PC-3 (cell line): ENCODE results near the gene AMD1. TPM values are rescaled to one million over a fixed set of nuclear protein-coding genes. Genes with fewer than 3 reads are reported as not detected.

Source experiments
- ATAC-seq: fragments of 200-7000 bp; cut with Tn5 transposase; 2 replicates; pipeline ENCODE4 v1.9.1; 2020; ENCODE audit warnings: mild to moderate bottlenecking, moderate library complexity
- BruUV-seq: library from RNA; stranded (reverse); fragments of 400-500 nt; replicated peaks from 2 replicates; lab custom pipeline; 2021; lab: Mats Ljungman, UMichigan
- CTCF ChIA-PET: fragments of 300-600 bp; sonication (Branson Sonifier 250); formaldehyde crosslinking; loops from one replicate; lab custom pipeline; 2022; ENCODE audit warnings: antibody characterized with exemption; lab: Charles Lee
- POLR2A ChIA-PET: fragments of 300-600 bp; sonication (Branson Sonifier 250); formaldehyde crosslinking; loops from one replicate; lab custom pipeline; 2022; ENCODE audit warnings: antibody characterized with exemption; ENCODE audit not compliant: unreplicated experiment; lab: Charles Lee
- DNase-seq: peaks from one replicate; pipeline ENCODE4 v3.0.0-alpha.2; 2015
- H2AFZ ChIP-seq: fragments of 300-600 bp; sonication (generic); 2 replicates; pipeline ENCODE4 v1.6.0; 2016; ENCODE audit warnings: antibody characterized with exemption, low read length
- H3F3A ChIP-seq: fragments of 300-600 bp; sonication (generic); one replicate; pipeline ENCODE4 v1.6.0; 2017; ENCODE audit warnings: antibody characterized with exemption, low read length, control low read depth, mild to moderate bottlenecking; ENCODE audit not compliant: unreplicated experiment
- H3K27ac ChIP-seq: fragments of 300-600 bp; sonication (generic); 2 replicates; pipeline ENCODE4 v1.5.1; 2016; ENCODE audit warnings: mild to moderate bottlenecking, low read length
- H3K27me3 ChIP-seq: fragments of 300-600 bp; sonication (generic); 2 replicates; pipeline ENCODE4 v1.6.1; 2016; ENCODE audit warnings: low read length, mixed read lengths
- H3K36me3 ChIP-seq: fragments of 300-600 bp; sonication (generic); 2 replicates; pipeline ENCODE4 v1.6.1; 2016; ENCODE audit warnings: low read depth, mixed run types, low read length, mixed read lengths
- H3K4me1 ChIP-seq: fragments of 300-600 bp; sonication (generic); 2 replicates; pipeline ENCODE4 v1.5.1; 2016; ENCODE audit warnings: low read length; ENCODE audit not compliant: insufficient read depth
- H3K4me2 ChIP-seq: fragments of 300-600 bp; sonication (generic); 2 replicates; pipeline ENCODE4 v1.6.0; 2016; ENCODE audit warnings: low read length
- H3K4me3 ChIP-seq: fragments of 300-600 bp; sonication (generic); 2 replicates; pipeline ENCODE4 v1.5.1; 2016; ENCODE audit warnings: mild to moderate bottlenecking, low read length, mixed read lengths
- H3K79me2 ChIP-seq: fragments of 300-600 bp; sonication (generic); 2 replicates; pipeline ENCODE4 v1.6.1; 2017; ENCODE audit warnings: low read length, mixed read lengths
- H3K9ac ChIP-seq: fragments of 300-600 bp; sonication (generic); 2 replicates; pipeline ENCODE4 v1.6.0; 2016; ENCODE audit warnings: mild to moderate bottlenecking, low read length
- H3K9me2 ChIP-seq: fragments of 300-600 bp; sonication (generic); replicated peaks from 2 replicates; pipeline ENCODE4 v1.6.1; 2016; ENCODE audit warnings: mixed run types, low read length, mixed read lengths
- H3K9me3 ChIP-seq: fragments of 300-600 bp; sonication (generic); 2 replicates; pipeline ENCODE4 v1.6.1; 2016; ENCODE audit warnings: low read length, mixed read lengths
- H4K20me1 ChIP-seq: fragments of 300-600 bp; sonication (generic); 2 replicates; pipeline ENCODE4 v1.6.1; 2016; ENCODE audit warnings: low read length, mixed read lengths
- CTCF ChIP-seq: fragments of 300-600 bp; sonication (generic); conservative IDR thresholded peaks from 2 replicates; pipeline ENCODE4 v1.5.1; 2017; ENCODE audit warnings: antibody characterized with exemption, low read depth, mild to moderate bottlenecking, low read length
- EZH2 ChIP-seq: fragments of 300-600 bp; sonication (generic); IDR thresholded peaks from one replicate; pipeline ENCODE4 v1.6.1; 2017; ENCODE audit warnings: antibody characterized with exemption, mild to moderate bottlenecking, low read length; ENCODE audit not compliant: unreplicated experiment
- EZH2phosphoT487 ChIP-seq: fragments of 300-600 bp; sonication (generic); IDR thresholded peaks from 2 replicates; pipeline ENCODE4 v1.6.1; 2018; ENCODE audit warnings: mild to moderate bottlenecking, antibody characterized with exemption, low read length, borderline replicate concordance
- intact Hi-C: fragments of 100-400 bp; cut with micrococcal nuclease; formaldehyde crosslinking; loops from 2 replicates; pipeline ENCODE4 v1.9.0; 2023
- total RNA-seq: library from RNA; depleted of rRNA; stranded (reverse); fragments of >200 nt; gene quantifications from 2 replicates; pipeline ENCODE4 v1.2.3, GENCODE V29; 2014

The AMD1 gene
- total RNA-seq, 1 experiment from 2014 or later: 72.5 TPM

- TF ChIP-seq EZH2 (no peak), EZH2phosphoT487 (no peak), CTCF (no peak)
- Histone ChIP-seq H3K36me3 (no peaks in the 10 kb centered on the region; the same call in none of the 2 replicates), H3K4me2 (no peak overlapping the region), H3K9me3 (no peaks in the 10 kb centered on the region), H3K27ac (no peak overlapping the region), H2AFZ (no peak overlapping the region), H4K20me1 (peaks cover 100% of the 10 kb centered on the region), H3K9ac (no peak overlapping the region), H3K79me2 (peaks cover 100% of the 10 kb centered on the region), H3K9me2 (no peaks in the 10 kb centered on the region), H3F3A (no peaks in the 10 kb centered on the region), H3K4me1 (peaks cover 42% of the 10 kb centered on the region), H3K27me3 (no peaks in the 10 kb centered on the region), H3K4me3 (no peak overlapping the region)
- DNase-seq: no peak
- no peak for ATAC-seq
- intact Hi-C loops: no loop called here
- POLR2A ChIA-PET: interaction anchor here (0.6 to 0.7 kb wide), 2 partner anchors 36 to 209 kb away, joined by 3 to 4 read pairs; no protein-coding TSS in a partner anchor
- BruUV-seq: no TSS peak
- CTCF ChIA-PET: no interaction called here
These were observed 8.4 kb downstream of the AMD1 start for GRCh38 chr6:110882824-110883554.

GRCh38 chr6:110884321-110884720 lies 9.7 kb downstream of the AMD1 start:
- no TSS peak for BruUV-seq
- Histone ChIP-seq H3K9me2 (no peaks in the 10 kb centered on the region), H3K4me2 (no peak overlapping the region), H3K9me3 (no peaks in the 10 kb centered on the region), H3K79me2 (peaks cover 100% of the 10 kb centered on the region), H3K27ac (no peak overlapping the region), H3K4me3 (no peak overlapping the region), H3F3A (no peaks in the 10 kb centered on the region), H3K27me3 (no peaks in the 10 kb centered on the region), H3K9ac (no peak overlapping the region), H4K20me1 (peaks cover 99% of the 10 kb centered on the region), H3K36me3 (peaks cover 8% of the 10 kb centered on the region), H2AFZ (no peak overlapping the region), H3K4me1 (peaks cover 35% of the 10 kb centered on the region)
- ChIA-PET POLR2A (no interaction called here), CTCF (interaction anchor here (0.5 kb wide), 1 partner anchor 14 kb away, joined by 7 read pairs; no protein-coding TSS in a partner anchor)
- intact Hi-C loops: no loop called here
- DNase-seq (no peak), ATAC-seq (no peak)
- TF ChIP-seq EZH2phosphoT487 (no peak), EZH2 (no peak), CTCF (no peak)

- Histone ChIP-seq H4K20me1 (peaks cover 97% of the 10 kb centered on the region), H3K4me2 (no peak overlapping the region), H3K27me3 (no peaks in the 10 kb centered on the region), H3K4me1 (peaks cover 23% of the 10 kb centered on the region), H3K9ac (no peak overlapping the region), H3K4me3 (no peak overlapping the region), H3K27ac (no peak overlapping the region), H3K36me3 (peaks cover 18% of the 10 kb centered on the region), H3K79me2 (peaks cover 100% of the 10 kb centered on the region), H2AFZ (no peak overlapping the region), H3K9me2 (no peaks in the 10 kb centered on the region), H3F3A (no peaks in the 10 kb centered on the region), H3K9me3 (no peaks in the 10 kb centered on the region)
- intact Hi-C loops: no loop called here
- DNase-seq (no peak), ATAC-seq (no peak)
- TF ChIP-seq EZH2phosphoT487: no peak
- TF ChIP-seq CTCF: no peak
- TF ChIP-seq EZH2: no peak
- CTCF ChIA-PET: no interaction called here
- POLR2A ChIA-PET: no interaction called here
- no TSS peak for BruUV-seq
These were observed 10.9 kb downstream of the AMD1 start for GRCh38 chr6:110885526-110885925.
